ENCODE measurements around the gene TMPRSS5.

TMPRSS5 gene

DNA sequence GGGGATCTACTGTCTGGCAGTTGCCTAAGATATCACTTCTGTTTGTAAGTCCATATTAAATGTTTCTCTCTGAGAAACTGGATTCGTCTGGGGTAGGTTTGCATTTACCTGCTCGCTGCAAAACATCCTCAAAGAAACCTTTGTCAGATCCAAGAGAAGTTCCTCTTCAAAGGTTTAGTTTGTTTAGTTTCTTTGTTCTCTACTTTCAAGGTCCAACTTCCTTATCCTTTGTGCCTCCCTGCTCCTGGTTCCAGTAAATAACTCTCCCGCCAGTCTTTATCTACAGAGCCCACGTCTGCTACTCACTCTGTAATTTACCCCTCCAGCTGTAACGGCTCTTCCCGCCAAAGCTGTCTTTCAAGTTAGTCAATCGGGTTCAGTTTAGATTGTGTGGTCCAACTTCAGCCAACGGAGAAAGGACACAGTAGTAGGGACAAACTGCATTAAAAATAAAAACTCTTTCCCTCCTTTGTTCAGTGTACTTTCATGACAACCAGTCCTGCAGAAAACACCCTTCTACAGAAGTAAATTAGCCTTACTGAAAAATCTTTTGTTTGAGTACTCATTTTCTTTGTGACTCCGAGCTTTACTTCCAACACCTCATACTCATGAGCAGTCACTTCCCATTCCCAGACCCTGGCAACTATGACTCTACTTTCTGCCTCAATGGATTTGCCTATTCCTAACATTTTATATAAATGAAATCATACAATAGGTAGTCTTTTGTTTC is 41.0 kb downstream of the TMPRSS5 start:
- DNase-seq, result no peak

DNA sequence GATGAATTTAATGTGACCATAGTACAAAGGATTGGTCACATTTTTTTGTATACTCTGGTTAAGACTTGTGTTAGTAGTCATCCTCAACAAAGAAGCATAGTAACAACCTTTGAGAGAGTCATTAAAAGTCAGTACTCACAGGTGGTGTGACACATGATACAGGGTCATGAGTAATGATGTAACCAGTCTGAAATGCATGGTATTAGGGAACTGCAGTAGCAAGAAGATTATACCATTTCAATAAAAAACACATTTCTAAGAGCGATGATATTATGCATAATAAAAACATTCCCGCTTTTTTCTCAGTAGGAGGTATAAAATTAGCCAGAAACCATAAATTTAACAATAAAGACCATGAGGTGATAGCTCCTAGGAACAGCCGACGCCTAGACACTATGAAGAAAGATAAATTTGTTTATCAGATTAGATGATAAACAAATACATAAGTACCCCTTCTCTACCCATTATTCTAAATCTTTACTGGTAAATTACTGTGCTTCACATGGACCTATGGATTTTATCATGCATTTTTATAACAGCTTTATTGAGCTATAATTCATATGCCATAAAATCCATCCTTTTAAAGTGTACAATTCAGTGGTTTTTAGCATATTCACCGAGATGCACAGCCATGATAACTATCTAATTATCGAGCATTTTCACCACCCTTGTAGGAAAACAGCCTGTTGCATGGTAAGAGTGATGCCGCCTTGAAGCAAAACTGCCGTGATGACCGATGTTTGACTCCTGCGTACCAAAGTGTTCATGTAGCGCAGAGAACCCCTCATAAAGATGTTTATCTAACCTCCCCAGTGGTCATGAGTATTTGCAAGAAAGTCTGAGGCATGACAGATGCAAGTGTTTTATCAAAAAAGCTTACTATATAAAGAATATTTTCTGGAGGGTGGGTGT is 41.8 kb downstream of the TMPRSS5 start:
- no peak for DNase-seq

DNA sequence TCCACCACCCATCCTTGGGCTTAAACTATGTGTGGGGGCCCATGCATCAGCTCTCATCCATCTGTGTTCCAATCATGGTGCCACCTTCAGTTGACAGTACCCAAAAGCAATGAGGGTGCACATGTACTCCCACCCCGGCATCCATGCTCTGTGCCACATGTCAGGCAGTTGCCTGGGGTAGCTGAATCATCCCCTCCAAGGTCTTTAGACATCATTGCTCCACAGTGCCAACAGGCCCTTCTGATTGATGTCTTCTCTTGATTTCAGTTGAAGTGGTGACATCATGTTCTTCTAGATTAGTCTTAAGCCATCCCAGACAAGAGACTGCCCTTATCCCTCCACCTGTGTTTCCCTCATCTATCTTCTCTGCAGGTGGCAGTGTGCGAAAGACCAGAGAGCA is 42.5 kb downstream of the TMPRSS5 start:
- no peak for DNase-seq

DNA sequence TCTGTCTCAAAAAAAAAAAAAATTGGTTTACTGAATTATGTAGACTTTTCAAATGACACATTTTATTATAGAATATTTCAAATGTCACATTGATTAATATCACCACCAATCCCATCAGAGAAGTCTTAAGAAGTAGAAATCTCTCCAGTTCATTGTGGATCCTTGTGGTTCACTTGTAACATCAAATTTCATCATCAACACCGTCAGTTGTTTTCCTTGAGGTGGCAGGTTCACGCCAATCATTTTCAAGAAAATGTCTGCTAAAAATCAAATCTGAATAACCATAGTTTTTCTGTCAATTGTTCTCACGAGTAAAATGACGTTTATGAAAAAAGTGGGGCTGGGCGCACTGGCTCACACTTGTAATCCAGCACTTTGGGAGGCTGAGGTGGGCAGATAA is 50.3 kb downstream of the TMPRSS5 start:
- DNase-seq, result no peak

DNA sequence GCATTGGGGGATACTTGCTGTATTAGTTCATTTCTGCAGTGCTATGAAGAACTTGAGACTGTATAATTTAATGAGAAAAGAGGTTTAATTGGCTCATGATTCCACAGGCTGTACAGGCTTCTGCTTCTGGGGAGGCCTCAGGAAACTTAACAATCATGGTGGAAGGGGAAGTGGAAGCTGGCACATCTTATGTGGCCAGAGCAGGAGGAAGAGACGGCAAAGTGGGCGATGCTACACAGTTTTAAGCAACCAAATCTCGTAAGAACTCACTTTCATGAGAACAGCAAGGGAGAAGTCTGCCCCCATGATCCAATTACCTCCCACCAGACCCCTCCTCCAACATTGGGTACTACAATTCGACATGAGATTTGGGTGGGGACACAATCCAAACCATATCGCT is 55.1 kb downstream of the TMPRSS5 start:
- no peak for DNase-seq

DNA sequence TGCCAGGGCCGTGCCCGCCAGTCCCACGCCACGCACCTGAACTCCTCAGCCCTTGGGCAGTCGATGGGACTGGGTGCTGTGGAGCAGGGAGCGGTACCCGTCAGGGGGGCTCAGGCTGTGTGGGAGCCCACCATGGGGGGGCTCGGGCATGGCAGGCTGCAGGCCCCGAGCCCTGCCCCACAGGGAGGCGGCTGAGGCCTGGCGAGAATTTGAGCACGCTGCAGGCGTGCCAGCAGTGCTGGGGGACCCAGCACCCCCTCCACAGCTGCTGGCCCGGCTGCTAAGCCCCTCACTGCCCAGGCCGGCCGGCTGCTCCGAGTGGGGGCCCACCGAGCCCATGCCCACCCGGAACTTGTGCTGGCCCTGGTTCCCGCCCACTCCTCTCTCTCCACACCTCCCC is 56.8 kb downstream of the TMPRSS5 start:
- DNase-seq, result no peak

DNA sequence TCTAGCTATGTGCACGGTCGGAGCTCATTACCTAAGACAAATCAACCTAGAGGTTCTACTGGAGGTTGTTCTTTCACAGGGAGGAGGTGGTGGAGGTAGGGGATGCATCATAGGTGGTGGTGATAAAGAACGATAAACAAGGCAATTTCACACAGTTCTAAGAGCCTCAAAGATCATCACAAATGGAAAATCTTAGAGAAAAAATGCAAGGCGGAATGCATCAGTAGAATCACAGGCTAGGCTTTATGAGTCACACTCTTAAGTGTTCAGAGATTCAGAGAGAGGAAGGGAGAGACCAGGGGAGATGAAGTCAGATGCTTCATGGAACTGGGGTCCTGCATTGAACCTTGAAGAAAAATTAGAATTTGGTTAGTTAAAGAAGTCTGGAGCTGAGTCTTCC is 58.3 kb downstream of the TMPRSS5 start:
- no peak for DNase-seq

DNA sequence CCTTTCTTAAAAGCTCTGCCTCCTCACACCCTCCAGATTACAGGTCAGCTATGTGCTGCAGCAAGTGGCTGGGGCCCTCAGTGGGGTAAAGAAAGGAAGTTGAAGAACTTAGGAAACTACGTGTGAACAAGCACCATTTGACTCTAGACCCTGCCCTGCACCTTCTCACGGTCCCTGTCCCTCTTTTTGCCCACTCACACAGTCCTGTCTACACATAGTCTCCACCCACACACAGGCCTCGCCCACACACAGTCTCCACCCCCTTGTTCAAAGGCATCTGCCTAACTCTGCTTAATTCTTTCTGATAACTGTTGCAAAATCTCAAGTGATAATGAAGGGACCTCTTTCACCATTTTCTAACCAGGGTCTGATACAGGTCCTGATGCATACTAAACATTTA is 59.0 kb downstream of the TMPRSS5 start:
- no peak for DNase-seq

DNA sequence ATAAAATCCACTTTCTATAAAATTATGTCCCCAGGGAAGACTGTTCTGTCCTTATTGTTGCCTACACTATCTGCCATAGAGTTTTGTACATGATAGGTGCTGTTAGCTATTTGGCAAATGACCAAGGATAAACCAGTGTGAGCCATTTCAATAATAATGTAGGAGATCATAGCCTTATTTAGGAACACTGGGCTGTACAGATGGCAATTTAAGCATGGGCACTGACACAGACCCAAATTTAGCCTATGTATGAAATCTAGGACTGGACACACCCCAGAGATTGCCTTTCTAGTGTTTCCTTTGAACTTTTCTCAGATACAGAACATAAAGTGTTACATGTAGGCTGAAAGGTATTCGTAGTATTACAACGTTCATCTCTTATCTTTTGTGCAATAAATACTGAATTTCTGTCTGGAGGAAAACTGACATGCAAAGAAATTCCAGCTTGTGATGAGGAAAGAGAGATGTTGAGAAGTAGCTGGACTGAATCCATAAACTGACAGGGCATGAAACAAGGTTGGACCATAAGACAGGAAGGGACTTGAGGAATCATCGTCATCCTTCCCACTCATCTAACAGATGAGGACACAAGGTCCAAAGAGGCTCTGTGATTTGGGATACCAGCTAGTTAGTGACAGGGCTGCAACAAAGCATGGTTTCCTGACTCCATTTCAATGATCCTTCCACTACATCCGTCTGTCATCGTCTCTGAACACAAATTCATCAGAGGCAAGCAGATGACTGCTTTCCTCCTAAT is 60.3 kb downstream of the TMPRSS5 start:
- no peak for DNase-seq

DNA sequence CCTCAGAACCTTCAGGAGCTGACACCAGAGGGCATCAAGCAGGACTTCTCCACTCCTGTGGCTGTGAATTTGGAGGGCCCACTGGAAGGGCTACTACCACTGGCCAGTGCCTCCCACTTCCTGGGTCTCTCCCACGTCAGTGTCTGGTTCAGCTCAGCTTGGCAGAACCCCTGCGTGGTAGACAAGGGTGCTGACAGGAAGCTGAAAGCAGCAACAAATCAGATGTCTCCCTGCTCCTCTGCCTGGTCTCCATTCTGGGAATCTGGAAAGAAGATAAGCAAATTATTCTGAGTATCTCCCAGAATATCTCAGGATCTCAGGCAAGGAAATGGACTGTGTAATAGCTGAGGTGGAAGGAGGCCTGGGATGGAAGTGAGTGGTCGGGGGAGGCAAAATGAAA is 61.5 kb downstream of the TMPRSS5 start:
- DNase-seq, result no peak

DNA sequence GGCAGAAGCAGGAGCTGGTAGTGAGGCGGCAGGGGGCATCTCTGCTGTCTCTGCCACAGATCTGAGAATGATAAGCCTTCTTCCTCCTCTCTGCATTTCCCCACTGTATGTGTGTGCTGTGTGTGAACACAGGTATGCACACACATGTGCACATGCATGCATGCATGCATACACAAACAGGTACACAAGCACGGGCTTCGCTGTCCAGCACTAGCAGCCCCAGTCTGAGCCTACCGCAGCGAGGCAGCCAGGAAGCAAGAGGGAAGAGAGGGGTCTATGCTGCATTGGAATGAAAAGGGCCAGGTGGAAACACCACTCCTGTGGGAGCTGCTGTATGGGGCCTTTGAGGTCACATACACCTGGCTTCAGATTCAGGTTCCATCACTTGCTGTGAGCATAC is 62.4 kb downstream of the TMPRSS5 start:
- DNase-seq, result no peak

DNA sequence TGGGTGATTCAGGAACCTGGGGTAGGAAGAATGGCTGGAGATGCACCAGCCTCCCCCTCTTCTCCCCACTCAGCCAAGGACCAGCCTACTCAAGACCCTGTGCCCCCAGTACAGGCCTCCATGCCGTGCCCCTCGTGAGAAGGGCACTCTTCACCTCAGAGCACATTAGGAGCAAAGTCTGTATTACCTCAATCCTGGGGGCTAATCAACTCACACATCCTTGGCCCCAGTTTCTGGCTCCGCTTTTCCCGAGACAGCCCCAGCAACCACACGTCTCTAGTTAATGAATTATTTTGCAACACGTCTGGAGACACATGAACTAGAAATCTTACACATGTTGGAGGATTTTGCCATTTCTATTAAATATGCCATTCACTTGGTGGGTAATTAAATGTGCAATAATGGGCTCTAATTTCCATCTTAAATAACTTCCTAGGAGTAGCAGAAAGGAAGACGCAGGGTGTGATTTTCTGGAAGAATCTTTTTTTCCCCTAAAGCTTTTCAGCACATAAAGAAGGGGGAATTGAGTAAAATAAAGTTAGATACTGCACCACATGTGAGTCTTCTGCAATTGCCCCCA is 63.0 kb downstream of the TMPRSS5 start:
- no peak for DNase-seq

DNA sequence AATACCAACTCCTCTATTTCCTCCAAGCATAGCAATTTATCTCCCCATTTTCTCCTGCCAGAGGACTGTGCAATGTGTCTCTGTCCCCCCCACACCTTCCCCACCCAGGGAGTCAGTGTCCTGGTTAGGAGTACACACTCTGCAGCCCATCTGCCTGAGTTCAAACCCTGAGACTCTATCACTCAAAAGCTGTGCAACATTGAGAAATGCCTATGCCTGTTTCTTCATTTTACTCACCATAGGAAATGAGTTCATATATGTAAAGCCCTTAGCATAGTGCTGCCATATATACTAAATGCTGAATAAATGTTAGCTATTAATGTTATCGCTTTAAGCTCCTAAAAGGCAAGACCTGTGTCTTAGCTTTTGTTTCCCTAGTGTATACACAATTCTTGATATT is 64.0 kb downstream of the TMPRSS5 start:
- no peak for DNase-seq

DNA sequence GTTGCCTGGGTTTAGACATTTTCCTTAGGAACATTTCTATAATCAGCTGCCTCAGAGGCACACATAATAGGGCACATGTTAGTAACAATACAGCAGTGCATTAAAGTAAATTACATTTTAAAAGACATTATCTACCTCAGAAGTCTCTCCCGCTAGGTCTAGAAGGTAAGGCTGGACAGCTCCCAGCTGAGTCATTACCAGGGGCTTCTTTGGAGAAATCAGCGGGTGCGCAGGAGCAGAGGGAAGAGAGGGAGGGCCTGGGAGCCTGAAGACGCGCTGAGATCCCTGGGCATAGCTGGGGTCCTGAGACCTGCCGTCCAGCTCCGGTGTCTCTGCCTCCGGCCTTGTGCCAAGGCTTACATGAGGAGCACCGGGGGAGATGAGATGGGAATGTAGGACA is 67.7 kb downstream of the TMPRSS5 start:
- no peak for DNase-seq

DNA sequence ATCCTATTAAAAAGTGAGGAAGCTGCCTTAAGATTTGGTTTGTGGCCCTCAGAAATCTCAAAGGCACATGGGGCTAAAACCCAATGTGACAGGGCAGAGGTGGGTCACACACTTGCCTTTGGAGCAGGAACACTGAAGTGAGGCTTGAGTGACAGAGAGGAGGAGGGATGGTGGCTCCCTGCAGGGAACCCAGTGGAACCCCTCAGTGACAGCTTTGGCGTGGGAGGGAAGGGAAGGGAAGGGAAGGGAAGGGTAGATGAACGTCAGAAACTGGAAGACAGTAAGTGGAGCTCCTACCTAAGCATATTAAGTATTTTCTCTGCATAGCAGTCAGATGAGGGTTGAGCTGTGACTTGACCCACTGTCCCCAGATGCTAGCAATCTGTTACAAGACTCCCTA is 68.5 kb downstream of the TMPRSS5 start:
- no peak for DNase-seq
